ENCODE results near the gene ADRA2A. TPM values are rescaled to one million over a fixed set of nuclear protein-coding genes. Genes with fewer than 3 reads are reported as not detected.

The ADRA2A gene
- total RNA-seq, 1 donor from 2014 or later = 23.5 TPM

- DNase-seq (ENCODE audit: low spot score in 2 of 2) = no peak
- H3K4me1 ChIP-seq = no peaks in the 10 kb centered on the region
- no peaks in the 10 kb centered on the region for H3K27me3 ChIP-seq
- no peaks in the 10 kb centered on the region for H3K9me3 ChIP-seq
- no peaks in the 10 kb centered on the region for H3K36me3 ChIP-seq
- no peak for TF ChIP-seq CTCF (IDR thresholded peaks at IDR 0.05)
- H3K4me3 ChIP-seq = no peak overlapping the region
- intact Hi-C loops (cut with DNase I) = no loop called here
- no peak overlapping the region for H3K27ac ChIP-seq
These were observed 36.6 kb downstream of the ADRA2A start for GRCh38 chr10:111113238-111113960.

- no peak for TF ChIP-seq CTCF (IDR thresholded peaks at IDR 0.05)
- Histone ChIP-seq H3K36me3 (no peaks in the 10 kb centered on the region), H3K9me3 (no peaks in the 10 kb centered on the region), H3K4me1 (no peaks in the 10 kb centered on the region), H3K27ac (no peak overlapping the region), H3K27me3 (no peaks in the 10 kb centered on the region), H3K4me3 (no peak overlapping the region)
- intact Hi-C loops (cut with DNase I) = no loop called here
- DNase-seq (ENCODE audit: low spot score in 2 of 2) = no peak
These were observed 37.3 kb downstream of the ADRA2A start for GRCh38 chr10:111113961-111114757.

- no peak for DNase-seq (ENCODE audit: low spot score in 2 of 2)
- intact Hi-C loops (cut with DNase I) = no loop called here
- Histone ChIP-seq H3K4me3 (no peak overlapping the region), H3K4me1 (no peaks in the 10 kb centered on the region), H3K27me3 (no peaks in the 10 kb centered on the region), H3K27ac (no peak overlapping the region), H3K9me3 (no peaks in the 10 kb centered on the region), H3K36me3 (no peaks in the 10 kb centered on the region)
- no peak for TF ChIP-seq CTCF (IDR thresholded peaks at IDR 0.05)
These were observed 38.1 kb downstream of the ADRA2A start for GRCh38 chr10:111114758-111115500.

- no peak for DNase-seq (ENCODE audit: low spot score in 2 of 2)
- no peaks in the 10 kb centered on the region for H3K9me3 ChIP-seq
- H3K4me1 ChIP-seq = no peaks in the 10 kb centered on the region
- H3K36me3 ChIP-seq = no peaks in the 10 kb centered on the region
- H3K27ac ChIP-seq = no peak overlapping the region
- intact Hi-C loops (cut with DNase I) = no loop called here
- H3K27me3 ChIP-seq = no peaks in the 10 kb centered on the region
- H3K4me3 ChIP-seq = no peak overlapping the region
- TF ChIP-seq CTCF (IDR thresholded peaks at IDR 0.05) = no peak
These were observed 39.4 kb downstream of the ADRA2A start for GRCh38 chr10:111116211-111116610.

GRCh38 chr10:111116762-111117445, 40.1 kb downstream of the ADRA2A start:
- Histone ChIP-seq H3K27ac (no peak overlapping the region), H3K4me1 (no peaks in the 10 kb centered on the region), H3K4me3 (no peak overlapping the region), H3K9me3 (no peaks in the 10 kb centered on the region), H3K36me3 (no peaks in the 10 kb centered on the region), H3K27me3 (no peaks in the 10 kb centered on the region)
- intact Hi-C loops (cut with DNase I) = no loop called here
- DNase-seq (ENCODE audit: low spot score in 2 of 2) = no peak
- no peak for TF ChIP-seq CTCF (IDR thresholded peaks at IDR 0.05)

Measured in ascending aorta (tissue), 2 donors.